ENCODE data around the gene NFYA.

- TF ChIP-seq POLR2AphosphoS5 (IDR thresholded peaks at IDR 0.05; ENCODE audit: borderline replicate concordance, low read depth, low read length) (no peak), EZH2 (IDR thresholded peaks at IDR 0.05) (no peak), FOXP2 (optimal IDR thresholded peaks at IDR 0.05; ENCODE audit: control extremely low read depth, extremely low read length, insufficient read depth) (no peak)
Measured at GRCh38 chr6:41043151-41043550, 29.6 kb upstream of the NFYA start.
